Endodermal cell (in vitro differentiated cells): ENCODE results near the gene LPP. TPM values are rescaled to one million over a fixed set of nuclear protein-coding genes. Genes with fewer than 3 reads are reported as not detected.

ENCODE experiments used
- DNase-seq: peaks from one replicate; pipeline ENCODE4 v3.0.0-alpha.2; 2017
- H3K27ac ChIP-seq: 2 replicates; pipeline ENCODE4 v1.5.1; 2013; ENCODE audit warnings: mild to moderate bottlenecking, low read depth, low read length, moderate library complexity
- H3K27me3 ChIP-seq: 2 replicates; pipeline ENCODE4 v1.6.1; 2013; ENCODE audit warnings: mild to moderate bottlenecking, low read length, moderate library complexity; ENCODE audit not compliant: insufficient read depth, control insufficient read depth, poor library complexity, severe bottlenecking
- H3K36me3 ChIP-seq: 2 replicates; pipeline ENCODE4 v1.7.0; 2013; ENCODE audit warnings: mild to moderate bottlenecking, low read length, moderate library complexity; ENCODE audit not compliant: control insufficient read depth, insufficient read depth
- H3K4me1 ChIP-seq: one replicate; pipeline ENCODE4 v1.7.0; 2013; ENCODE audit warnings: low read length; ENCODE audit not compliant: control insufficient read depth, insufficient read depth
- H3K4me3 ChIP-seq: 2 replicates; pipeline ENCODE4 v1.5.1; 2013; ENCODE audit warnings: mild to moderate bottlenecking, low read length, moderate library complexity
- H3K9ac ChIP-seq: 2 replicates; pipeline ENCODE4 v1.6.1; 2013; ENCODE audit warnings: mild to moderate bottlenecking, low read length, moderate library complexity; ENCODE audit not compliant: poor library complexity, severe bottlenecking; ENCODE audit errors: extremely low read depth
- H3K9me3 ChIP-seq: 2 replicates; pipeline ENCODE4 v1.6.1; 2013; ENCODE audit warnings: mild to moderate bottlenecking, low read length, moderate library complexity; ENCODE audit not compliant: control insufficient read depth
- H3K27ac Mint-ChIP-seq: 2 replicates; pipeline ENCODE4 v1.8.0; 2020; ENCODE audit warnings: mixed read lengths
- H3K27me3 Mint-ChIP-seq: 2 replicates; pipeline ENCODE4 v1.8.0; 2021; ENCODE audit warnings: mild to moderate bottlenecking, mixed read lengths; ENCODE audit not compliant: insufficient read depth
- H3K36me3 Mint-ChIP-seq: 2 replicates; pipeline ENCODE4 v1.8.0; 2020; ENCODE audit warnings: low read depth, mixed read lengths
- H3K4me1 Mint-ChIP-seq: 2 replicates; pipeline ENCODE4 v1.8.0; 2020; ENCODE audit warnings: mixed read lengths
- H3K4me3 Mint-ChIP-seq: 2 replicates; pipeline ENCODE4 v1.8.0; 2020; ENCODE audit warnings: mild to moderate bottlenecking, moderate library complexity, mixed read lengths
- H3K9me3 Mint-ChIP-seq: 2 replicates; pipeline ENCODE4 v1.8.0; 2020; ENCODE audit warnings: mild to moderate bottlenecking, mixed read lengths
- WGBS, 2 experiments: methylation state at CpG; one replicate each; pipeline versions ENCODE4 v1.1.5 to v1.1.7; 2013; ENCODE audit warnings: missing lambda C conversion rate in 2 of 2, mixed read lengths in 1 of 2; ENCODE audit not compliant: insufficient coverage in 1 of 2, insufficient read length in 1 of 2; 5-methylcytosine and 5-hydroxymethylcytosine counted together
- total RNA-seq, 2 donors: library from RNA; stranded (reverse); fragmentation: NEBNext Ultra II Directional in 1 of 2; extraction: Animal tissue kit (Norgen Biotek cat#: 25700) in 1 of 2; gene quantifications; 2 replicates in 1 of 2; 3 replicates in 1 of 2; pipeline ENCODE4 v1.2.1, GENCODE V29; 2021
- TF ChIP-seq, protein P1 (sequence below): fragments of 200-600 bp; sonication (generic); conservative IDR thresholded peaks from 2 replicates; pipeline ENCODE4 v1.5.0; 2021; ENCODE audit warnings: antibody characterized with exemption, mild to moderate bottlenecking

Gene LPP
- total RNA-seq, 2 donors from 2014 or later: 78.0 to 105 TPM

DNA sequence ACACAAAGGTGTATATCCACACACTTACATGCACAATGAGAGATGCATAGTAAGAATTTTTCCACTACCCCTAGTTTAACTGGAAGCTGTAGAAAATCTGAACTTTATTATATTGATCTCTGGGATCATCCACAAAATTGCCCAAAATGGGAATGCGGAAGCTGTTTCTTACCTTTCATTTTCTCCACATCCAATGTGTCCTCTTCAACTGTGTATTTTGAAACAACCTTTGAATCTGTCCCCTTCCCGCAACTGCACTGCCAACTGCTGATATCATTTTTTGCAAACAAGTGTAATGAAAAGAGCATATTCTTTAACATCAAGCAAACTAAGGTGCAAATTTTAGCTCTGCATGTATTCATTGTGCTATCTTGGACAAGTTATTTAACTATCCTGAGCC lies 590.2 kb downstream of the LPP start:
- Mint-ChIP-seq H3K4me3 (no peak overlapping the region), H3K27ac (no peak overlapping the region), H3K9me3 (no peaks in the 10 kb centered on the region), H3K27me3 (no peaks in the 10 kb centered on the region), H3K36me3 (no peaks in the 10 kb centered on the region), H3K4me1 (no peaks in the 10 kb centered on the region)
- no peak overlapping the region for H3K4me3 ChIP-seq
- no peaks in the 10 kb centered on the region for H3K27me3 ChIP-seq
- 99 to 100% methylated on average over 1 to 2 of the region's 2 CpGs for WGBS, 2 experiments
- H3K9ac ChIP-seq: no peak overlapping the region
- H3K27ac ChIP-seq: no peak overlapping the region
- TF ChIP-seq, protein P1, sequence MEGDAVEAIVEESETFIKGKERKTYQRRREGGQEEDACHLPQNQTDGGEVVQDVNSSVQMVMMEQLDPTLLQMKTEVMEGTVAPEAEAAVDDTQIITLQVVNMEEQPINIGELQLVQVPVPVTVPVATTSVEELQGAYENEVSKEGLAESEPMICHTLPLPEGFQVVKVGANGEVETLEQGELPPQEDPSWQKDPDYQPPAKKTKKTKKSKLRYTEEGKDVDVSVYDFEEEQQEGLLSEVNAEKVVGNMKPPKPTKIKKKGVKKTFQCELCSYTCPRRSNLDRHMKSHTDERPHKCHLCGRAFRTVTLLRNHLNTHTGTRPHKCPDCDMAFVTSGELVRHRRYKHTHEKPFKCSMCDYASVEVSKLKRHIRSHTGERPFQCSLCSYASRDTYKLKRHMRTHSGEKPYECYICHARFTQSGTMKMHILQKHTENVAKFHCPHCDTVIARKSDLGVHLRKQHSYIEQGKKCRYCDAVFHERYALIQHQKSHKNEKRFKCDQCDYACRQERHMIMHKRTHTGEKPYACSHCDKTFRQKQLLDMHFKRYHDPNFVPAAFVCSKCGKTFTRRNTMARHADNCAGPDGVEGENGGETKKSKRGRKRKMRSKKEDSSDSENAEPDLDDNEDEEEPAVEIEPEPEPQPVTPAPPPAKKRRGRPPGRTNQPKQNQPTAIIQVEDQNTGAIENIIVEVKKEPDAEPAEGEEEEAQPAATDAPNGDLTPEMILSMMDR: no peak
- H3K36me3 ChIP-seq: no peaks in the 10 kb centered on the region
- H3K4me1 ChIP-seq: no peaks in the 10 kb centered on the region
- no peak for DNase-seq
- no peaks in the 10 kb centered on the region for H3K9me3 ChIP-seq

GRCh38 chr3:188745031-188745430 lies 591.1 kb downstream of the LPP start:
- Histone ChIP-seq H3K4me3 (no peak overlapping the region), H3K36me3 (no peaks in the 10 kb centered on the region), H3K27ac (no peak overlapping the region), H3K27me3 (no peaks in the 10 kb centered on the region), H3K4me1 (no peaks in the 10 kb centered on the region), H3K9me3 (no peaks in the 10 kb centered on the region), H3K9ac (no peak overlapping the region)
- Mint-ChIP-seq H3K9me3 (no peaks in the 10 kb centered on the region), H3K4me1 (no peaks in the 10 kb centered on the region), H3K4me3 (no peak overlapping the region), H3K36me3 (no peaks in the 10 kb centered on the region), H3K27ac (no peak overlapping the region), H3K27me3 (no peaks in the 10 kb centered on the region)
- no peak for DNase-seq
- TF ChIP-seq, protein P1: no peak

GRCh38 chr3:188746291-188746783 lies 592.4 kb downstream of the LPP start:
- TF ChIP-seq, protein P1: no peak

More at GRCh38 chr3:188746291-188746783, 592.4 kb downstream of the LPP start:
- H3K27me3 Mint-ChIP-seq: no peaks in the 10 kb centered on the region
- no peaks in the 10 kb centered on the region for H3K9me3 Mint-ChIP-seq
- no peaks in the 10 kb centered on the region for H3K4me1 ChIP-seq
- no peaks in the 10 kb centered on the region for H3K36me3 ChIP-seq
- no peak overlapping the region for H3K27ac Mint-ChIP-seq
- no peaks in the 10 kb centered on the region for H3K27me3 ChIP-seq
- DNase-seq: no peak
- H3K4me3 Mint-ChIP-seq: no peak overlapping the region
- no peaks in the 10 kb centered on the region for H3K9me3 ChIP-seq
- no peaks in the 10 kb centered on the region for H3K36me3 Mint-ChIP-seq
- H3K9ac ChIP-seq: no peak overlapping the region
- WGBS, 2 experiments: 95 to 100% methylated on average over 1 to 3 of the region's 3 CpGs
- H3K27ac ChIP-seq: no peak overlapping the region
- no peak overlapping the region for H3K4me3 ChIP-seq
- H3K4me1 Mint-ChIP-seq: no peaks in the 10 kb centered on the region
